GM21825 (cell line): ENCODE results near the gene C22orf23.
"Not testable (repeated sequence)": the region's sequence is repeated elsewhere in the genome, so short reads cannot be mapped to it uniquely, and the experiment has no call there.

Experiments used
- ATAC-seq: cut with Tn5 transposase; IDR thresholded peaks from one replicate; pipeline ENCODE4 v1.9.1; 2021; ENCODE audit warnings: mild to moderate bottlenecking, moderate library complexity; ENCODE audit not compliant: unreplicated experiment

Gene C22orf23

DNA sequence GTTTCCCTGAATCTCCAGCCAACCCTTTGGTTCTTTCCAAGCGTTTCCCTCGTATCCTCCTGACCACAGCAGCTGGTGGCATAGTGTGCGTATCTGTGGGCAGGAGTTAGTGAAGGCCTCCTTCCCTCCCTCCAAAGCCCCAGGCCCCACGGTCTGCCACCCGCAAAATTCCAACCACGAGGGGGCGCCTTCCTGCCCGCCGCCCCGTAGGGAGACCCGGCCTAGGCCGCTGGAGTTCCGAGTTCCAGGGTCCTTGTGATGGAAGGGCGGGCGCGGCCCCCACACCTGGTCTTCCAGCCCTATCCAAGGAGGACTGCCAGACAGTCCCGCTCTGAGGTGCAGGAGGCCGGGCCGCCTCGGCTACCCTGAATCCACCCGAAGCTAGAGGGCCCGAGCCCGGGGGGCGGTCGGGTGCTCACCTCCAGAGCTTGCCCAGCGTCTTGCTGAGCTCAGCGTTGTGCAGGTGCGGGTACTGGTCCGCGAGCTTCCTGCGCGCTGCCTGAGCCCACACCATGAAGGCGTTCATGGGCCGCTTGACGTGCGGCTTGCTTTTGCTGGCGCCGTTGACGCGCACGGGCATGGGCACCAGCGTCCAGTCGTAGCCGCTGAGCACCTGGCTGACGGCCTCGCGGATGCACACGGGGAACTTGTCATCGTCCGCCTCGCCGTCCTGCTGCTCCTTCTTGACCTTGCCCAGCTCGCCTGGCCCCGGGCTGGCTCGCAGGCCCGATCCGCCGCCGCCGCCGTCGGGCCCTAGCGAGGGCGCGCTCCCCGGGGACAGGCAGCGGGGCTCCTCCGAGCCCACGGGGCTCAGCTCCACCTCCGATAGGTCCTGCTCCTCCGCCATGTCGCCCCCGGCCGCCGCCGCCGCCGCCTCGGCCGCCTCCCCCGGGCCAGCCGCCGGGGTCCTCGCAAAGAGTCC, 29.8 kb upstream of the C22orf23 start:
- ATAC-seq: no peak

DNA sequence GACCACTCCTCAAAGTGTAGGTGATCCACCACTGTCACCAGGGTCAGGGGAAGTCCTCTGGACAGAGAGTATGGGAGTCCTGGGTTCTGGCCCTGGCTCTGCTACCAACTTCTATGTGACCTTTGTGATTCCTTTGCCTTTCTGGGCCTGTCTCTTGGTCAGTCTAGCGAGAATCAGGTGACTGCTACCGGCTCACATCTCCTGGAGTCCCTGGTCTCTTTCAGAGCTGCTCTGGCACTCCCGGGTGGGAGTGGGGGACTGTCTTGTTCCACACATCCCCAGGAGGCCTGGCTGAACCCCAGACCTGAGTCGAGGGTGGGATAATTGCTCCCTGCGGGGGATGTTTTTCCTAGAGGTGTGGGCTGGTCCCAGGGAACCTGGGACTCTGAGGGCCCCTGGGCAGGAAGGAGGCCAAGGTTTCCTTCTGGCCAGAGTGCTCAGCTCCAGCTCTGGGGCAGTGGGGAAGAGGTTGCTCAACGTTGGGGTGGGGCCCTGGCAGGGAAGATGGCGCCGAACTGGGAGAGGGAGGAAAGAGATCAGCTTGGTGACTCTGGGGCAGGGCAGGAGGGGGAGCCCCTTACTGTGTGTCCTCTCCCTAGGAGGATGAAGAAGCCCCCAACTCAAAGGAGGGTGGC, 28.9 kb upstream of the C22orf23 start:
- no peak for ATAC-seq

DNA sequence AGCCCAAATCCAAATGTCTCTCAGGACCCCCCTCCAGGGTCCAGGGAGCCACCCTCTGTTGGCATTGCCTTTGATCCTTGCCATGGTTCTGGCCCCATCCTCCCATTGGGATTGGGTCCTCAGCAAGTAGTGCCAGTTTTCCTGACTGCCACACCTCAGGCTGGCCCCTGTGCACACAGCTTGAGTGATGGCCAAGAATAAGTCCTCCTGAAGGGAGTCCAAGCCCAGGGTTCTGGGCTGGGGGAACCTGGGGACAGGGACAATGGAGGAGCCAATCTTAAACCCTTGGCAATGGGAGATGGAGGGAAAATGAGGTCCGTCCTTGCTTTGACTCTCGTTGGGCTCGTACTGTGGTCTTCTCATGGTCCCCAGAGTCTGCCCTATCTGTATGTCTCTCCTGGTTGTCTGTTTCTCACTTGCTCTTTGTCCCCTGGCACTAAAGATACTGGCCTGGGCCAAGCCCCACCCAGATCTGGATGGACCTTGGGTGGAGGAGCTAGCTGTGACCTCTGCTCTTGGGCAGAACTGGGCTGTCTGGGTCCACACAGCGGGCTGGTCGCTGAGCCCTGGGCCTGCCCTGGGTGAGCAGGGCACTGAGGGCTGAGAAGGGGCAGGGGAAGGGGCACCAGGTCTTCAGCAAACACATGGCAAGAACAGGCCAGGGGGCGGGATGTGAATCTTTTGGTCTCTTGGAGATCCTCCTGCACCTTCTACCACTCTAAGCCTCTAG, 28.0 kb upstream of the C22orf23 start:
- no peak for ATAC-seq

DNA sequence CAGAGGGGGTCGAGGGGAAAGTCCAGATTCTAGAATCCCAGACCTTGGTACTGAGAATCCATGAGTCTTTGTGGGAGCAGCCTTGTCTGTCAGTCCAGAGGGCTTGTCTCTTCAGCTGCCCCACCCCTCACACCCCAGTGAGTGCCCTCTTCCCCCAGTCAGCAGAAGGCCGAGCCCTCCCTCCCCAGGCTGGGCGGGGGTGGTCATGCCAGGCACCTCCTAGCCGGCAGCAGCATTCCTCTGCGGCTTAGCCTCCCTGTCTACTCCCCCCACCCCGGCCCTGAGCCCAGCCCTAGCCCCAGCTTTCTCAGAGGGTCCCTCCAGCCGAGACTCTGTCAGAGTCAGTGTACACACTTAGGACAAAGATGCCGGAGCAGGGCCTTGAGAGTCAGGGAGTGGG, 26.4 kb upstream of the C22orf23 start:
- no peak for ATAC-seq

DNA sequence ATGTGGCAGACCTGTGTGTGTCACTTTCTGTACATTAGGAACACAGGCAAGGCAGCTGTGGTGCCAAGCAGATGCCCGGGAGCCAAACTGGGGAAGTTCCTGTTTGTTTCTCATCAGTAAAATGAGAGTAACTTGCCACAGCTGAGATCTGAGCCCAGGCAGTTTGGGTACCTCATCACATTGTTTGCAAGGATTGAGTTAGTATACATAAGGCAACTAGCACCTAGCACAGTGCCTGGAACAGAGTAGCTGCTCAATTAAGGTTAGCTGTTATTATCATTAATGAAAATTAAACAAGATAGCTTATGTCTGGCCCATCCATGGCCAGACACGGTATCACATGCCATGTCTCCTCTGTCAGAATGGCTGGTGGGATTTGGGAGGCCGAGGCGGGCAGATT, 23.1 kb upstream of the C22orf23 start:
- no peak for ATAC-seq

DNA sequence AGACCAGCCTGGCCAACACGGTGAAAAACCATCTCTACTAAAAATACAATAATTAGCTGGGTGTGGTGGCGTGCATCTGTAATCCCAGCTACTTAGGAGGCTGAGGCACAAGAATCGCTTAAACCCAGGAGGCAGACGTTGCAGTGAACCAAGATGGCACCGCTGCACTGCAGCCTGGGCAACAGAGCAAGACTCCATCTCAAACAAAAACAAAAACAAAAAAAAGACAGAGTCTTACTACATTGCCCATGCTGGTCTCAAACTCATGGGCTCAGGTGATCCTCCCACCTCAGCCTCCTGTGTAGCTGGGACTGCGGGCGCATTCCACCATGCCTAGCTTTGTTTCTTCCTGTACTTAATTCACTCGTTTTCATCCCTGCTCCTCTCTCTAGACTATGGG, 22.6 kb upstream of the C22orf23 start:
- ATAC-seq: not testable (repeated sequence)

DNA sequence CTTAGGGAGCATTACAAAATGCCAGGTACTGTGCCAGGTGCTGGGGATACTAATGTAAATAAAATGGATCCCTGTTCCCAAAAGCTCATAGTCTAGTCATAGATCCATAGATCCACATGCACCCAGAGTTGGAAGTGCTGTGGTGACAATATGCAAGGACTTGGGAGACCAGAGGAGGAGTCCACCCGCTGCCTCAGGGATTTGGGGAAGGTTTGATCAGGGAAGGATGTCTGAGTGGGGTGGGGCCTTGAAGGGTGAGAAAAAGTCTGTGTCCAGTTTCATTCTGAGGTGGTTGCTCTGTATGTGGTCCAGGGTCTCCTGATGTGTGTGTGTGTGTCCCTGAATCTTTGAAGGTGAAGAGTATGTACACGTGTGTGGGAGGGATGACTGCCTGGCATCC, 21.8 kb upstream of the C22orf23 start:
- ATAC-seq: no peak

DNA sequence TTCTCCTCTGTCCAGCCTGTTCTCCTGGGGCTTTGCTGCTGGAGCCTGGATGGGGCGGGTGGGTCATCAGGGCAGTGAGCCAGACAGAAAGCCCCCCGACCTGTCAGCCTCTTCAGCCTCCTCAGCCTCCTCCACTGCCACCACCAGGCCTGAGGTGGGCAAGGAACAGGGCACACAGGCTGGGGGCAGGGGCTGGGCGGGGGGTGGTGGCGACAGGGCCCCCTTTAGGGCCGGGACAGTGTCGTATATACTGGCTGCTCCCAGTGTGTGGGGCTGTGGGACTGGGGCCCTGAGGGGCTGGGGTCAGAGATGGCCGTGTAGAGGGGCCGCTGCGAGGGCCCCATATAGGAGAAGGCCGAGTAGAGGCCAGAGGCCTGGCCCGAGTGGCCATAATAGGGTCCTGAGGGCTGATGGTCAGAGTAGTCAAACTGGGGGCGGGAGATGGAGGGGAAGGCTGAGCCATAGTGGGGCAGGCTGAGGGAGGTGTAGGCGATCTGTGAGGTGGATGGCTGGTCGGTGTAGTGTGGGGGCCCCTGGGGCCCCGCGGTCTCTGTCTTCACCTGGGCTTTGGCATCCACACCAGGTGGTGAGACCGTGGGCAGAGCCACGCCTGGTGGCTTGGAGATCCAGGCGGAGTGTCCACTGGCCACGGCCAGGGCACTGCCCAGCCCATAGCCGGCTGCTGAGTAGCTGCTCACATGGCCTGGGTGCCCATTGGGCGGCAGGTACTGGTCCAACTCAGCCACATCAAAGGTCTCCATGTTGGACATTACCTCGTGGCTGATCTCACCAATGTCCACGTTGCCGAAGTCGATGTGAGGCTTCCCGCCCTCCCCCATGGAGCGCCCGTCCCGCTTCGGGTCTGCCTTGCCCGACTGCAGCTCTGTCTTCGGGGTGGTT, 20.1 kb upstream of the C22orf23 start:
- ATAC-seq: no peak

DNA sequence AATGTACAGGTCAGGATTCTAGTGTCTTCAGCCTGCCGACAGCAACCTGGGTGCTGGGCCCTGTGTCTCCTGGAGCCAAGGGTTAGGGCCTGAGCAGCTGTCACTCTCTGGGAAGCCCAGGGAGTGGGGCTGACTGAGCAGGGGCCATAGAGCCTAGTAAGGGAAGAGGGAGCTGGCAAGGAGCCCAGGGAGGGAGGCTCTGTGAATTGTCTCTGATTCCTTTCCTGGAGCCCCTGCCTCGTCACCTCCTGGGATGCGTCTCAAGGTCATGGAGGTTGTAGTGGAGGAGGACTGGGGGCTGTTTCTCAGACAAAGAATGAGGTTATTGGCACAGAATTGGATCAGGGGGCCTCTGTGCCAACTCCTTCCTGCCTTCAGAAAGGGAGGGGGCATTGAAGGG, 19.1 kb upstream of the C22orf23 start:
- no peak for ATAC-seq

DNA sequence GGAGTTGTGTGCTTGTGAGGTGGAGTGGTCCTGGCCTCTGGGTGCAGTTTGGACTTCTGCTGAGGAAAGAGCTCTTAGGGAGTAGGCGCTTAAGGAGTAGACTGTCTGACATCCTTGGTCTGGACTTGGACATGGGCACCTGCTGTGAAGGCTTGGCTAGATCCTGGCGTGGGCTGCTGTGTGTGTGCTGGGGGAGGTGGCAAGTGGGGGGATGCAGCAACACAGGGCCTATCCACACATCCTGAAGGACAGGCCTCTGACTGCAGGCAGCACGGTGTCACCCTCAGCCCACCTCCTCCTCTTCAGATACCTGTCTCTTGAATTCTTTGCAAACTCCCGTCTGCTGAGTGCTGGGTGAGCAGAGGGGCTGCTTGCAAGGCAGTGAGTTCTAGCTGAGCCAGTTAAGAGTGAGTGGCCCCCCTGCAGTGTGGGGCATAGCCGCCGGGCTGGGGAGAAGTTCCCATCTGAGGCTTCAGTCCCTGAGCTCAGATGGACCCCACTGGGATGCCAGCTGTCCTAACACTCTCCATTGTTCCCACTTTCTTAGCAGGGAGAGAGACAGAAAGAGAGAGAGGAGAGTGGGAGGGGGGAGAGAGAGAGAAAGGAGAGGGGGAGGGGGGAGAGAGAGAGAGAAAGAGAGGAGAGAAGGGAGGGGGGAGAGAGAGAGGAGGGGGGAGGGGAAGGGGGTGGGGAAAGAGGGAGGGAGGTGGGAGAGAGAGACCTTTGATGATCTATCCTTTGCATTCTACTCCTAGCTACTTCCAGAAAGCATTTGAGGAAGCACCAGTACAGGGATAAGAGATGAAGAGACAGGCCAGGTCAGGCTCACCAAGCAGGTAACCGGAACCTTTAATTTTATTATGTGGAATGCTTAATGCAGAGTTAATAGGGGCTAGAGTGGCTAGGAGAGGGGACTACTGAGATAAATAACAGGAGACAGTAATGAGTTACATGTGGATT, 18.4 kb upstream of the C22orf23 start:
- no peak for ATAC-seq

DNA sequence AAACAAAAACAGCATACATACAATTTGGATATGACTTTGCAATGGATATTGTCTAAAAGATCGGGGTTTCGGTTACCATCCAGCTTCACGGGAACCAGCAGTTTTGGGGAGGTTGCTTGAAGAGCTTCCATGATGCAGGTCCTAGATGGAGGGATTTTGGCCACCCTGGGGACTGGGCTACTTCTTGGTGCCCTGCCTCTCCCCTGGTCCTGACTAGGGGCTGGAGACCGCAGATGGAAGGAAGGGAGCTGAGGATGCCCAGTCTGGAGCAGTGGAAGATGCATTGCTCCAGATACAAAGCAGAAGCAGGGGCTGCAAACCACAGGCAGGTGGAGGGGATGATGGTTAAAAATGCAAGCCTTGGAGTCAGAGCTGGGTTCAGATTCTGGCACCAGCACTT, 17.5 kb upstream of the C22orf23 start:
- no peak for ATAC-seq

DNA sequence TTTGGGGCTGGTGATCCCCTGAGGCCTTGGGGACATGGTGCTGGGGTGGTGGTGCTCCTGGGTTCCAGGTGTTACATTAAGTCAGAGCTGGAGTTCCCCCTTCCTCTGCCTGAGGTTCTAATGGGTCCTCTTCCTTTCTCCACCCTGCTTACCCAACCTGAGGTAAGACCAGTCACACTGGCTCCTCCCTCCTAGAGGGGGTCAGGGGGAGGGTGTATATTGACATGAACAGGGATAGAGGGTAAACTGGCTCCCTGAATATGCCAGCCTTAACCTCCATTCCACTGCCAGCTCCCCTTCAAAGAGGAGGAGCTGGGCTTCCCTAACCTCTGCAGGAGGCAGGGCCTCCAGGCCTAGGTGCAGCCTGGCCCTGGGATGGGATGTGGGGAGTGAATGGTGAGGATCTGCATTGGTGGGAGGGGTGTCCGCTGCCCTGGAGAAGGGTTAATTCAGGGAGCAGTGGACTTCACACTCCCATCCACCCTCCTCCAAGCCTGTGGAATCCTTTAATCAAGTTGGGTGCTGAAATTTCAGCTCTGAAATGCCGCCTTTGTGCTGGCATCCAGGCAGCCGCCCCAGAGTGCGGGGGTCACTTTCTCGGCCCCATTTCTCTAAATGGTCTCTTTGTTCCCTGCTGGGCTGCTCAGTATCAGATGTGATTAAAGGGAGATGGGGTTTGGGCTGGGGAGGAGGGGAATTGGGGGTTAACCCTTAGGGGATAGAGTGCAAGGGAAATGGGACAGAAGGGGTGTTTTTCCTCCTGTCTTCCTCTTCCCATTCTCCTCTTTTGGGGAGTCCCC, 15.3 kb upstream of the C22orf23 start:
- ATAC-seq: no peak

DNA sequence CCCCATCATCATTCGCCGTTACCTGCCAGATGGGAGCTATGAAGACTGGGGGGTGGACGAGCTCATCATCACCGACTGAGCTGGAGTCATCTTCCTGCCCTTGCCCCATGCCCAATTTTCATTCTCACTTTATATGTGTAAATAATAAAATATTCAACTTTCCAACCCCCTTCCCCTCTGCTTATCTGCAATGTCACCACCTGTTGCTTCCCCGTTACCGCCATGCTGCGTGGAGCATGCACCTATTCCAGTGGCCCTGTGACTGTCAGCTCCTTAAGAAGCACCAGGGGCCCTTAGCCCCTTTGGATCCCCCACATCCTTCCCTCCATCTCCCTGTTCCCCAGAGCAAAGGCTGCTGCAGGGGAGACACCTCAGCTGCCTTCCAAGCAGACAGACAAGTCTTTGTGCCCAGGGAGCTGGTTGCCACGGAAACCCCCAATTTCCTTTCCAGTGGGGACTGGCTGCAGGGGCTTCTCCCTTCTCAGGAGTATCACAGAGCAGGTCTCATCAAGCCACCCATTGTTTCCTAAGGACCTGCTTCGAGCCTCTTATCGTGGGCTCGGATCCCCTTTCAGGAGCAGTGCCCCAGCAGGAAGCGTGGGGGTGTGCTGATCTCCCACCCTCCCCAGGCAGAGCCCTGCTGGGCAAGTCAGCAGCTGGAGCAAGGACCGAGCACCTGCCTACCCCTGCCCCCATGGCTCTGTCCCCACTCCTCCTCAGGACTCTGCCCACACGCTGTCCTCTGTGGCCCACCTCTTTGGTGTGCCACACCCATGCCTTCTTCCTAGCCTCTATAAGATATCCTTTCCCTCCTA, 14.4 kb upstream of the C22orf23 start:
- ATAC-seq: no peak

DNA sequence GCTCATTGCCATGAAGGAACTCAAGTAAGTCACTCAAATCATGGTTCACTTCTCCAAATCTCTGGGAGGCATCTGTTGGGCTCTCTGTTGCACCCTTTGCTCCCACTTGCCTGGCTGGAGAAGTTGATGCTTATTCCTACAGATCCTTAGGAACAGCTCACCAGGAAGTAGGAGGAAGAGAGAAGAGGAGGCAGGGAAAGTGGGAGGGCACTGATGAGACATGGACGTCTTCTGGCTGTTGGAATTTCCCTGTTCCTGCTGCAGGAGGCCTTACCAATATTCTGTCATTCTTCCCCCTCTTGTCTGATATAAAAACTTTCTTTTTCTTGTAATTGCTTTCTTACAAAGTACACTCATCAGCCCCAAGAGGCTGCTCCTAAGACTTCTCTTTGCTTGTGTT, 13.7 kb upstream of the C22orf23 start:
- ATAC-seq: no peak

DNA sequence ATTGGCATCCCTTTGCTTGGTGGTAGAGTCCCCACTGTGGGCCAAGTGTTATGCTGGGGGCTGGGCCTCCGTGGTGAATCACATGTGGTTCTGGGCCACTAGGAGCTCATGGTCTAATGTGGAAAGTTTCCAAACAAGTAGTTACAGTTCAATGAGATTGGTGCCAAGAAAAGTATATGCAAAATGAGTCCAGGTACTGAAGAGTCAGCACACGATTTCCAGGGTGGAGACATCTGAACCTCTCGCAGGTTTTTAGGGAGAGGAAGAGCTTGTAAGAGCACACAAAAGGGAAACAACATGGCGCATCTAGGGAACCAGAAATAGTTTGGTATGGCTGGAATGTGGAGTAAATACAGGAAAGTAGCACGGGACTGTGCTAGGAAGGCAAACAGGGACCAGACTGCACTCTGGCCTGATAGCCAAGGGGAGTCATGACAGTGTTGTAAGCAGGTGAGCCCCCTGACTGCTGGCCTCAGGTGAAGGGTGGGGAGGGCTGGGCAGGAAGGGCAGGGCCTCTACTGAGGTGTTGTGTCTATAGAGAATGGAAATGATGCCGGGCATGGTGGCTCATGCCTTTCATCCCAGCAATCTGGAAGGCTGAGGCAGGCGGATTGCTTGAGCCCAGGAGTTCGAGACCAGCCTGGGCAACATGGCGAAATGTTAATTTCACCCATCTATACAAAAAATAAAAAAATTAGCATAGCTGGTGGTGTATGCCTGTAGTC, 12.7 kb upstream of the C22orf23 start:
- no peak for ATAC-seq

DNA sequence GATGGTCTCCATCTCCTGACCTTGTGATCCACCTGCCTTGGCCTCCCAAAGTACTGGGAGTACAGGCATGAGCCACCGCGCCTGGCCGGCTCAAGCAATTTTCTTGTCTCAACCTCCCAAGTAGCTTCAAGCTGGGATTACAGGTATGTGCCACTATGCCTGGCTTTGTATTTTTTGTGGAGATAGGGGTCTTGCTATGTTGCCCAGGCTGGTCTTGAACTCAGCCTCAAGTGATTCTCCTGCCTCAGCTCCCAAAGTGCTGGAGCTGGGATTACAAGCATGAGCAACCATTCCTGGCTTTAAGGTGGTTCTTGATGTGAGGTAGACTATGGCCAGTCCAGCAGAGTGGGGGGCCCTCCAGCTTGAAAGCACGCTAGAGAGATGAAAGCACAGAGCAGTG, 7.7 kb upstream of the C22orf23 start:
- no peak for ATAC-seq

DNA sequence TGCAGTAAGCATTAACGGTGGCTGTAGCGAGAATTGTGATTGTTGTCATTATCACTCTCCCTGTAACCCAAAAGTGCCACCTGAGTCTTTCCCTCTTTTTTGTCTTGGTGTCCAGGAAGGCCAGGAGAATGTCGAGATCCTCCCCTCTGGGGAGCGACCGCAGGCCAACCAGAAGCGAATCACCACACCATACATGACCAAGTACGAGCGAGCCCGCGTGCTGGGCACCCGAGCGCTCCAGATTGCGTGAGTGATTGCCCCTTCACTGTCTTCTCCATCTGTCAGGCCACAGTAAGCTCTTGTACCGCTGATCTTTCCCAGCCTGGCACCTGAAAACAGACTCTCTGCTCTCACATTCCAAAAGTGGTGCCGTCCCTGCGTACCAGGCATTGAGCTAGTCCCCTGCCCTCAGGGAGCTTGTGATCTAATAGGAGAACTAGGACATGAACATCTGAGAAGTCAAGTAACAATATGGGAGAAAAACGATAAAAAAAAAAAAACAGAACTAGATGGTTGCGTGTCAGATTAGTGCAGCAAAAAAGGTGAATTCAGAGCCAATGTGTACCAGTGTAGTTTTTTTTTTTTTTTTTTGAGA, 5.9 kb upstream of the C22orf23 start:
- ATAC-seq: no peak
